ENCODE data around the gene FLNB. TPM values are rescaled to one million over a fixed set of nuclear protein-coding genes. Genes with fewer than 3 reads are reported as not detected.

The FLNB gene
- total RNA-seq, 4 donors from 2014 or later = 265 to 345 (median 277) TPM

GRCh38 chr3:57989646-57990045 is 18.6 kb upstream of the FLNB start:
- H3K4me1 ChIP-seq = no peaks in the 10 kb centered on the region
- no peak overlapping the region for H3K27ac ChIP-seq
- no peak for DNase-seq (ENCODE audit: low spot score in 2 of 2)
- no peak overlapping the region for H3K4me3 ChIP-seq
- no peaks in the 10 kb centered on the region for H3K36me3 ChIP-seq
- no peaks in the 10 kb centered on the region for H3K27me3 ChIP-seq
- no peaks in the 10 kb centered on the region for H3K9me3 ChIP-seq
- WGBS, 2 donors = 82 to 83% methylated on average over 1 of the region's 1 CpG
- no peak for TF ChIP-seq POLR2A (IDR thresholded peaks at IDR 0.05)

GRCh38 chr3:57992452-57993213 is 15.6 kb upstream of the FLNB start:
- Histone ChIP-seq H3K4me3 (no peak overlapping the region), H3K27ac (no peak overlapping the region), H3K9me3 (no peaks in the 10 kb centered on the region), H3K4me1 (peaks cover 0 to 6% (median 0%) of the 10 kb centered on the region in 4 donors), H3K27me3 (no peaks in the 10 kb centered on the region), H3K36me3 (no peaks in the 10 kb centered on the region)
- DNase-seq (ENCODE audit: low spot score in 2 of 2) = no peak
- 83 to 85% methylated on average over 9 of the region's 9 CpGs for WGBS, 2 donors
- TF ChIP-seq EP300 (IDR thresholded peaks at IDR 0.05) (no peak), POLR2A (IDR thresholded peaks at IDR 0.05) (no peak), CTCF (IDR thresholded peaks at IDR 0.05) (no peak)

- no peak for TF ChIP-seq CTCF (IDR thresholded peaks at IDR 0.05)
- TF ChIP-seq EP300 (IDR thresholded peaks at IDR 0.05) = no peak
- TF ChIP-seq POLR2A (IDR thresholded peaks at IDR 0.05) = no peak
- no peaks in the 10 kb centered on the region for H3K27me3 ChIP-seq
- WGBS, 2 donors = 29 to 39% methylated on average over 10 of the region's 10 CpGs
- peak overlapping the region in 3 of 4 donors; percentile 9 to 67 (median 60) for H3K27ac ChIP-seq
- H3K36me3 ChIP-seq = no peaks in the 10 kb centered on the region
- peaks cover 0 to 22% (median 7%) of the 10 kb centered on the region in 4 donors for H3K4me1 ChIP-seq
- no peak for DNase-seq (ENCODE audit: low spot score in 2 of 2)
- H3K4me3 ChIP-seq = no peak overlapping the region
- H3K9me3 ChIP-seq = no peaks in the 10 kb centered on the region
Measured at GRCh38 chr3:57998366-57999283, 9.6 kb upstream of the FLNB start.

- Histone ChIP-seq H3K36me3 (no peaks in the 10 kb centered on the region), H3K4me3 (no peak overlapping the region), H3K27me3 (no peaks in the 10 kb centered on the region), H3K4me1 (peaks cover 0 to 22% (median 7%) of the 10 kb centered on the region in 4 donors), H3K9me3 (no peaks in the 10 kb centered on the region), H3K27ac (peak overlapping the region in 2 of 4 donors; percentile 60 to 67)
- TF ChIP-seq CTCF (IDR thresholded peaks at IDR 0.05) = no peak
- no peak for TF ChIP-seq EP300 (IDR thresholded peaks at IDR 0.05)
- TF ChIP-seq POLR2A (IDR thresholded peaks at IDR 0.05) = no peak
- no peak for DNase-seq (ENCODE audit: low spot score in 2 of 2)
- WGBS, 2 donors = 83 to 85% methylated on average over 11 of the region's 11 CpGs
Measured at GRCh38 chr3:57999417-58000115, 8.7 kb upstream of the FLNB start.

- Histone ChIP-seq H3K9me3 (no peaks in the 10 kb centered on the region), H3K36me3 (no peaks in the 10 kb centered on the region), H3K4me3 (no peak overlapping the region), H3K27ac (no peak overlapping the region), H3K4me1 (peaks cover 0 to 20% (median 7%) of the 10 kb centered on the region in 4 donors), H3K27me3 (no peaks in the 10 kb centered on the region)
- no peak for TF ChIP-seq CTCF (IDR thresholded peaks at IDR 0.05)
- DNase-seq (ENCODE audit: low spot score in 2 of 2) = no peak
- WGBS, 2 donors = 87 to 91% methylated on average over 6 to 7 of the region's 7 CpGs
Measured at GRCh38 chr3:58000306-58001085, 7.7 kb upstream of the FLNB start.
